BE2C (cell line): ENCODE results near the gene EMC1.

Experiments
- DNase-seq: peaks from one replicate; pipeline ENCODE4 v3.0.0-alpha.2; 2020
- H3K27me3 ChIP-seq: fragments of 250-450 bp; sonication (Bioruptor Pico); 2 replicates; pipeline ENCODE4 v1.5.1; 2020; ENCODE audit warnings: mild to moderate bottlenecking
- H3K36me3 ChIP-seq: fragments of 250-450 bp; sonication (Bioruptor Pico); 2 replicates; pipeline ENCODE4 v1.5.1; 2020; ENCODE audit warnings: mild to moderate bottlenecking
- H3K4me1 ChIP-seq: fragments of 250-450 bp; sonication (Bioruptor Pico); 2 replicates; pipeline ENCODE4 v1.5.1; 2020
- H3K4me3 ChIP-seq: 2 replicates; pipeline ENCODE4 v1.5.1; 2011; ENCODE audit warnings: low read depth, low read length
- H3K9me3 ChIP-seq: fragments of 250-450 bp; sonication (Bioruptor Pico); 2 replicates; pipeline ENCODE4 v1.5.1; 2020
- TF ChIP-seq, protein P1 (sequence below): IDR thresholded peaks from 2 replicates; pipeline ENCODE4 v1.5.1; 2012; ENCODE audit warnings: mild to moderate bottlenecking, low read depth, low read length

Gene EMC1

GRCh38 chr1:19209990-19210771 is 41.1 kb downstream of the EMC1 start, which contains the start of gene UBR4:
UBR4 (minus strand) TSS chr1:19210266; CDS start chr1:19210248, 18 bp downstream.
- TF ChIP-seq, protein P1, sequence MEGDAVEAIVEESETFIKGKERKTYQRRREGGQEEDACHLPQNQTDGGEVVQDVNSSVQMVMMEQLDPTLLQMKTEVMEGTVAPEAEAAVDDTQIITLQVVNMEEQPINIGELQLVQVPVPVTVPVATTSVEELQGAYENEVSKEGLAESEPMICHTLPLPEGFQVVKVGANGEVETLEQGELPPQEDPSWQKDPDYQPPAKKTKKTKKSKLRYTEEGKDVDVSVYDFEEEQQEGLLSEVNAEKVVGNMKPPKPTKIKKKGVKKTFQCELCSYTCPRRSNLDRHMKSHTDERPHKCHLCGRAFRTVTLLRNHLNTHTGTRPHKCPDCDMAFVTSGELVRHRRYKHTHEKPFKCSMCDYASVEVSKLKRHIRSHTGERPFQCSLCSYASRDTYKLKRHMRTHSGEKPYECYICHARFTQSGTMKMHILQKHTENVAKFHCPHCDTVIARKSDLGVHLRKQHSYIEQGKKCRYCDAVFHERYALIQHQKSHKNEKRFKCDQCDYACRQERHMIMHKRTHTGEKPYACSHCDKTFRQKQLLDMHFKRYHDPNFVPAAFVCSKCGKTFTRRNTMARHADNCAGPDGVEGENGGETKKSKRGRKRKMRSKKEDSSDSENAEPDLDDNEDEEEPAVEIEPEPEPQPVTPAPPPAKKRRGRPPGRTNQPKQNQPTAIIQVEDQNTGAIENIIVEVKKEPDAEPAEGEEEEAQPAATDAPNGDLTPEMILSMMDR: no peak
- Histone ChIP-seq H3K36me3 (no peaks in the 10 kb centered on the region), H3K9me3 (no peaks in the 10 kb centered on the region), H3K4me3 (peak within 1 kb of the TSS; percentile 87), H3K27me3 (no peaks in the 10 kb centered on the region), H3K4me1 (no peaks in the 10 kb centered on the region)
- peak; percentile 90 for DNase-seq

DNA sequence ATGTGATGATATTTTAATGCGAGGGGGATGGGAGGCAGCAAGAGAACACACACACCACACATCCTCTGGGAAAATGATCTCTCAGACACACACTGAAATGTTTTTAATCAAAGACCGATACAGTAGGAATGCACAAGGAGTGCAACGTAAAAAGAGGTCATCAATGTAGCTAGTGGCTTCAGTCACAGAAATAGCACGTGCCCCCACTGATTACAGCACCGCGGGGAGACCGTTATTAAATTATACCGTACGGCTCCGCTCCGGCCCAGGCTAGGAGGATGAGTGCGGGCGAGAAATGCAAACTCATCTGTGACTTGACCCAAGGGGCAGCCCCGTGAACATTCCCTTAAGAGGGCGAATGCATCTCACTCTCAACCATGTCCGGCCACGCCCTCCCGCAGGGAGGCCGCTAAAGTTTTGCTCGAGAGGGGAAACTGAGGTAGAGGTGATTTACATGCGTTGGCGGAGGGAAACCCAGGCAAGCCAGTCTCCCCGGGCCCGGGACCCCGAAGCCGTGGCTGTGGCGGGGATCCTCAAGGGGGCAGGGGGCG is 41.8 kb downstream of the EMC1 start:
- peak overlapping the region; percentile 87 for H3K4me3 ChIP-seq
- no peaks in the 10 kb centered on the region for H3K4me1 ChIP-seq
- no peaks in the 10 kb centered on the region for H3K36me3 ChIP-seq
- peak; percentile 18 for DNase-seq
- no peaks in the 10 kb centered on the region for H3K9me3 ChIP-seq
- no peaks in the 10 kb centered on the region for H3K27me3 ChIP-seq
- TF ChIP-seq, protein P1: no peak

DNA sequence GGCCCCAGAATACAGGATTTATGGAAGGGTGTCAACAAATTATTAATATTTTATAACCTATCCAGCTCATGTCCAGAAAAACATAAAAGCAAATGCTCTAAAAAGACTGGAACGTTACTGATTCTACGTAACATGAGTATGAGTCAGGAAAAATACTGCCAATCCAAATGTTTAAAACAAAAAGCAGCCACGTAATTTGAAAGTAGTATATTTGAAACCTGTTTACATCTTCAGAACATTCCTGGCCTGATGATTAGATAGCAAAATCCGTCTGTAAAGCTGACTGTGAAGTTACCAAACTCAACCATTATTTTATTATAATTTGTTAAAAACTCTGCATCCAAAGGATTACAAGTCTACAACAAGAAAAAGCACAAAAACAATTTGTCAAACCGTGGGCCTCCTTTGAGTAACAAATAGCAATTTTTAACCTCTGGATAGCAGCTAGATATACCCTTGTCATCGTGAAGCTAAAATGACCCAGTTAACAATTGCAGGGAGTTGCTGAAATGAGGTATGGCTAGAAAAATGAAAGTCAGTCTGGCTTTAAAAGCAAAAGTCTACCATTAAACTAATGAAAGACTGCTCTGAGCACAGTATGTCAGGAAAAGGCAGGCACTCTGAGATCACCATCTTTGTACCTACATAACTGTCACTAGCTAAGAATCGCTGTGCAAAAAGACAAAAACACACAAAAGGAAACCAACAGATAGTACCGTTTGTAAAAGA is 42.5 kb downstream of the EMC1 start:
- no peaks in the 10 kb centered on the region for H3K27me3 ChIP-seq

DNA sequence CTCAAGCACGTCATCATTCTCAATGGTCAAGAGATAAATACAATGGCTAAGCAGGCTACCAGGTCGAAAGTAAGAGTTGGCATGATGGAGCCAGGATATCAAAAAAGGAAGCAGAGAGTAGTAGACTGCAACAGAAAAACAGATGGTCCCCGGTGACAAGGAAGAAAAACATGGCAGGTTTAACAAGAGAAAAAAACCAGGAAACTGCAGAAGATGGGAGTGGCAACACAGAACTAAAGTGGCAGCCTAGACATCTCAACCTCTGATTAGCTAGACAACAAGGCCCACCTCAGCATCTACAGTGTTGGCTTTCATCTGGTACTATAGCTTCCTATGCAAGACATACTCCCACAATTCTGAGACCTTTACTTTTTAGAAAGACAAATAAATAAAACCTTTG is 44.4 kb downstream of the EMC1 start:
- no peak for DNase-seq
- Histone ChIP-seq H3K4me3 (no peak overlapping the region), H3K27me3 (no peaks in the 10 kb centered on the region), H3K4me1 (no peaks in the 10 kb centered on the region), H3K9me3 (no peaks in the 10 kb centered on the region), H3K36me3 (no peaks in the 10 kb centered on the region)
- TF ChIP-seq, protein P1: no peak

More for the DNA sequence above, 42.5 kb downstream of the EMC1 start:
- H3K4me3 ChIP-seq: peak overlapping the region; percentile 87
- H3K36me3 ChIP-seq: no peaks in the 10 kb centered on the region
- TF ChIP-seq, protein P1: no peak
- no peak for DNase-seq
- no peaks in the 10 kb centered on the region for H3K4me1 ChIP-seq
- no peaks in the 10 kb centered on the region for H3K9me3 ChIP-seq

DNA sequence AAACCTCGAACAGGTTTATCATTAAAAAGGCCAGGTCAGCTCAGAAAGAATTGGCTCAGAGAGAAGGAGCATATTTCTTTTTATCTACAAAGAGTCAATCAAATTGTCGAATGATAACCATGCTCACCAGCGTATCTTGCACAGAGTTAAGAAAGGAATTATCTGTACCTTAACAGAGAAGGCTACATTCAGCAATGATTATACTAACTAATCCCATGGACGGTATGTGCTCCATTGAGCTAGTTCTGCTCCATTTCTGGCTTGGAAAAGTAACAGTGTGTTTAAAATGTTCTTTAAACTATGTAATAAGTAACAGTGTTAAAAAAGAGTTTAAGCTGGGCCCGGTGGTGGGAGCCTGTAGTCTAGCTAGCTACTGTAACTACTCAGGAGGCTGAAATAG is 45.5 kb downstream of the EMC1 start:
- Histone ChIP-seq H3K4me1 (no peaks in the 10 kb centered on the region), H3K27me3 (no peaks in the 10 kb centered on the region), H3K9me3 (no peaks in the 10 kb centered on the region), H3K4me3 (no peak overlapping the region), H3K36me3 (no peaks in the 10 kb centered on the region)
- TF ChIP-seq, protein P1: no peak
- DNase-seq: no peak
